OCI-LY3 (cell line): ENCODE measurements around the gene LGALS3BP.

Experiments
- CTCF ChIP-seq: fragments of 200-600, 300-600 bp; sonication (generic); IDR thresholded peaks from 2 replicates; pipeline ENCODE4 v1.5.1; 2014; ENCODE audit warnings: antibody characterized with exemption, low read length, low read depth
- EZH2phosphoT487 ChIP-seq: fragments of 200-600 bp; shearing (Covaris generic); IDR thresholded peaks from 2 replicates; pipeline ENCODE4 v1.6.1; 2018; ENCODE audit warnings: antibody characterized with exemption, mixed run types, low read depth

- no peak for TF ChIP-seq EZH2phosphoT487
- no peak for TF ChIP-seq CTCF
These were observed 16.2 kb upstream of the LGALS3BP start for GRCh38 chr17:78995761-78996451.
